Sigmoid colon (tissue), 4 donors: ENCODE data around the gene XRCC6.
A peak's percentile ranks its signal among the peaks of the same experiment; 100 is the strongest.

Experiments used
- EP300 ChIP-seq, 4 donors: sonication (generic); formaldehyde crosslinking; IDR thresholded peaks; one replicate each; pipeline ENCODE4 v1.6.1; 2017; ENCODE audit warnings: antibody characterized with exemption in 4 of 4
- POLR2A ChIP-seq, 2 donors: fragments of 450-650 bp; IDR thresholded peaks; one replicate each; pipeline ENCODE4 v1.6.1; 2016; ENCODE audit warnings: antibody characterized with exemption in 2 of 2, mild to moderate bottlenecking in 2 of 2, moderate library complexity in 2 of 2
- POLR2AphosphoS5 ChIP-seq, 4 donors: sonication (generic); formaldehyde crosslinking; IDR thresholded peaks; one replicate each; pipeline ENCODE4 v1.6.1; 2017; ENCODE audit warnings: antibody characterized with exemption in 4 of 4
- TF ChIP-seq, protein P1 (sequence below), 4 experiments: fragments of 450-650 bp in 3 of 4; fragments of 200-600 bp in 1 of 4; IDR thresholded peaks; one replicate each; pipeline ENCODE4 v1.5.1; 2016 to 2019; ENCODE audit warnings: antibody characterized with exemption in 4 of 4, mild to moderate bottlenecking in 3 of 4, moderate library complexity in 2 of 4

- TF ChIP-seq POLR2AphosphoS5 (IDR thresholded peaks at IDR 0.05): peak; percentile 98 to 100 (median 100)
- peak; percentile 89 to 96 for TF ChIP-seq POLR2A (IDR thresholded peaks at IDR 0.05)
- TF ChIP-seq, protein P1, sequence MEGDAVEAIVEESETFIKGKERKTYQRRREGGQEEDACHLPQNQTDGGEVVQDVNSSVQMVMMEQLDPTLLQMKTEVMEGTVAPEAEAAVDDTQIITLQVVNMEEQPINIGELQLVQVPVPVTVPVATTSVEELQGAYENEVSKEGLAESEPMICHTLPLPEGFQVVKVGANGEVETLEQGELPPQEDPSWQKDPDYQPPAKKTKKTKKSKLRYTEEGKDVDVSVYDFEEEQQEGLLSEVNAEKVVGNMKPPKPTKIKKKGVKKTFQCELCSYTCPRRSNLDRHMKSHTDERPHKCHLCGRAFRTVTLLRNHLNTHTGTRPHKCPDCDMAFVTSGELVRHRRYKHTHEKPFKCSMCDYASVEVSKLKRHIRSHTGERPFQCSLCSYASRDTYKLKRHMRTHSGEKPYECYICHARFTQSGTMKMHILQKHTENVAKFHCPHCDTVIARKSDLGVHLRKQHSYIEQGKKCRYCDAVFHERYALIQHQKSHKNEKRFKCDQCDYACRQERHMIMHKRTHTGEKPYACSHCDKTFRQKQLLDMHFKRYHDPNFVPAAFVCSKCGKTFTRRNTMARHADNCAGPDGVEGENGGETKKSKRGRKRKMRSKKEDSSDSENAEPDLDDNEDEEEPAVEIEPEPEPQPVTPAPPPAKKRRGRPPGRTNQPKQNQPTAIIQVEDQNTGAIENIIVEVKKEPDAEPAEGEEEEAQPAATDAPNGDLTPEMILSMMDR (IDR thresholded peaks at IDR 0.05): no peak
- peak in 2 of 4 donors; percentile 59 to 84 for TF ChIP-seq EP300 (IDR thresholded peaks at IDR 0.05)
Measured at GRCh38 chr22:41621099-41621910, at the start of gene XRCC6.
